ENCODE measurements around the gene ULBP2.
"Not testable (repeated sequence)": the region's sequence is repeated elsewhere in the genome, so short reads cannot be mapped to it uniquely, and the experiment has no call there.

ULBP2 gene

GRCh38 chr6:149953934-149954327 lies 12.1 kb downstream of the ULBP2 start:
- not testable (repeated sequence) for H3K9me3 ChIP-seq (ENCODE audit: insufficient read depth, low read depth, low read length); H3K9ac ChIP-seq (ENCODE audit: low read depth, low read length); H3K27ac ChIP-seq (ENCODE audit: low read depth, low read length); H3K4me1 ChIP-seq (ENCODE audit: insufficient read depth, low read length); H3K36me3 ChIP-seq (ENCODE audit: insufficient read depth, low read length); H3K4me3 ChIP-seq (ENCODE audit: low read length)
- H3K27me3 ChIP-seq (ENCODE audit: insufficient read depth, low read length) = peaks cover 93% of the 10 kb centered on the region
- WGBS = no CpG with 5 or more reads among the region's 10 CpGs

GRCh38 chr6:149954328-149954983 lies 12.6 kb downstream of the ULBP2 start:
- not testable (repeated sequence) for H3K4me3 ChIP-seq (ENCODE audit: low read length)
- 6% methylated on average over 31 of the region's 53 CpGs for WGBS
- peaks cover 94% of the 10 kb centered on the region for H3K27me3 ChIP-seq (ENCODE audit: insufficient read depth, low read length)

GRCh38 chr6:149954984-149955653 lies 13.3 kb downstream of the ULBP2 start:
- 18% methylated on average over 10 of the region's 21 CpGs for WGBS
- H3K9me3 ChIP-seq (ENCODE audit: insufficient read depth, low read depth, low read length); H3K4me1 ChIP-seq (ENCODE audit: insufficient read depth, low read length); H3K27ac ChIP-seq (ENCODE audit: low read depth, low read length); H3K9ac ChIP-seq (ENCODE audit: low read depth, low read length); H3K4me3 ChIP-seq (ENCODE audit: low read length); H3K36me3 ChIP-seq (ENCODE audit: insufficient read depth, low read length): not testable (repeated sequence)
- H3K27me3 ChIP-seq (ENCODE audit: insufficient read depth, low read length) = peaks cover 93% of the 10 kb centered on the region

More at GRCh38 chr6:149954328-149954983, 12.6 kb downstream of the ULBP2 start:
- not testable (repeated sequence) for H3K36me3 ChIP-seq (ENCODE audit: insufficient read depth, low read length); H3K9ac ChIP-seq (ENCODE audit: low read depth, low read length); H3K9me3 ChIP-seq (ENCODE audit: insufficient read depth, low read depth, low read length); H3K4me1 ChIP-seq (ENCODE audit: insufficient read depth, low read length); H3K27ac ChIP-seq (ENCODE audit: low read depth, low read length)

- peaks cover 93% of the 10 kb centered on the region for H3K27me3 ChIP-seq (ENCODE audit: insufficient read depth, low read length)
- 68% methylated on average over 7 of the region's 7 CpGs for WGBS
These were observed 14.0 kb downstream of the ULBP2 start for GRCh38 chr6:149955654-149956317.

GRCh38 chr6:149958124-149958523 lies 16.3 kb downstream of the ULBP2 start:
- H3K27ac ChIP-seq (ENCODE audit: low read depth, low read length); H3K36me3 ChIP-seq (ENCODE audit: insufficient read depth, low read length); H3K4me1 ChIP-seq (ENCODE audit: insufficient read depth, low read length); H3K9ac ChIP-seq (ENCODE audit: low read depth, low read length); H3K4me3 ChIP-seq (ENCODE audit: low read length); H3K9me3 ChIP-seq (ENCODE audit: insufficient read depth, low read depth, low read length): not testable (repeated sequence)
- peaks cover 93% of the 10 kb centered on the region for H3K27me3 ChIP-seq (ENCODE audit: insufficient read depth, low read length)
- 57% methylated on average over 1 of the region's 3 CpGs for WGBS

More at GRCh38 chr6:149955654-149956317, 14.0 kb downstream of the ULBP2 start:
- H3K9ac ChIP-seq (ENCODE audit: low read depth, low read length); H3K27ac ChIP-seq (ENCODE audit: low read depth, low read length); H3K9me3 ChIP-seq (ENCODE audit: insufficient read depth, low read depth, low read length); H3K4me3 ChIP-seq (ENCODE audit: low read length); H3K4me1 ChIP-seq (ENCODE audit: insufficient read depth, low read length); H3K36me3 ChIP-seq (ENCODE audit: insufficient read depth, low read length): not testable (repeated sequence)

- H3K36me3 ChIP-seq (ENCODE audit: insufficient read depth, low read length); H3K4me3 ChIP-seq (ENCODE audit: low read length); H3K4me1 ChIP-seq (ENCODE audit: insufficient read depth, low read length); H3K9ac ChIP-seq (ENCODE audit: low read depth, low read length); H3K9me3 ChIP-seq (ENCODE audit: insufficient read depth, low read depth, low read length); H3K27ac ChIP-seq (ENCODE audit: low read depth, low read length): not testable (repeated sequence)
- 100% methylated on average over 2 of the region's 4 CpGs for WGBS
- peaks cover 95% of the 10 kb centered on the region for H3K27me3 ChIP-seq (ENCODE audit: insufficient read depth, low read length)
These were observed 18.0 kb downstream of the ULBP2 start for GRCh38 chr6:149959806-149960205.

GRCh38 chr6:149960488-149960887 lies 18.7 kb downstream of the ULBP2 start:
- Histone ChIP-seq H3K4me3 (ENCODE audit: low read length) (no peak overlapping the region), H3K27ac (ENCODE audit: low read depth, low read length) (no peak overlapping the region), H3K27me3 (ENCODE audit: insufficient read depth, low read length) (peaks cover 95% of the 10 kb centered on the region), H3K9me3 (ENCODE audit: insufficient read depth, low read depth, low read length) (no peaks in the 10 kb centered on the region), H3K9ac (ENCODE audit: low read depth, low read length) (no peak overlapping the region), H3K36me3 (ENCODE audit: insufficient read depth, low read length) (no peaks in the 10 kb centered on the region), H3K4me1 (ENCODE audit: insufficient read depth, low read length) (0 out of 2 replicates have a peak, but pooled peaks cover 5% of the 10 kb centered on the region)
- 88% methylated on average over 6 of the region's 6 CpGs for WGBS

- Histone ChIP-seq H3K4me3 (ENCODE audit: low read length) (no peak overlapping the region), H3K27me3 (ENCODE audit: insufficient read depth, low read length) (peaks cover 95% of the 10 kb centered on the region), H3K27ac (ENCODE audit: low read depth, low read length) (no peak overlapping the region), H3K9ac (ENCODE audit: low read depth, low read length) (no peak overlapping the region), H3K4me1 (ENCODE audit: insufficient read depth, low read length) (0 out of 2 replicates have a peak, but pooled peaks cover 5% of the 10 kb centered on the region), H3K36me3 (ENCODE audit: insufficient read depth, low read length) (no peaks in the 10 kb centered on the region), H3K9me3 (ENCODE audit: insufficient read depth, low read depth, low read length) (no peaks in the 10 kb centered on the region)
- WGBS = 64% methylated on average over 6 of the region's 6 CpGs
These were observed 20.1 kb downstream of the ULBP2 start for GRCh38 chr6:149961728-149962425.

GRCh38 chr6:149962461-149963211 lies 20.8 kb downstream of the ULBP2 start:
- no peak overlapping the region for H3K27ac ChIP-seq (ENCODE audit: low read depth, low read length)
- 77% methylated on average over 7 of the region's 7 CpGs for WGBS
- H3K4me1 ChIP-seq (ENCODE audit: insufficient read depth, low read length) = 0 out of 2 replicates have a peak, but pooled peaks cover 5% of the 10 kb centered on the region
- H3K9me3 ChIP-seq (ENCODE audit: insufficient read depth, low read depth, low read length) = no peaks in the 10 kb centered on the region
- H3K27me3 ChIP-seq (ENCODE audit: insufficient read depth, low read length) = peaks cover 95% of the 10 kb centered on the region
- peak overlapping the region; percentile 83 for H3K4me3 ChIP-seq (ENCODE audit: low read length)
- no peaks in the 10 kb centered on the region for H3K36me3 ChIP-seq (ENCODE audit: insufficient read depth, low read length)
- H3K9ac ChIP-seq (ENCODE audit: low read depth, low read length) = peak overlapping the region; percentile 82; the same call in 1 of the 2 replicates

- Histone ChIP-seq H3K4me1 (ENCODE audit: insufficient read depth, low read length) (0 out of 2 replicates have a peak, but pooled peaks cover 5% of the 10 kb centered on the region), H3K9me3 (ENCODE audit: insufficient read depth, low read depth, low read length) (no peaks in the 10 kb centered on the region), H3K27me3 (ENCODE audit: insufficient read depth, low read length) (peaks cover 95% of the 10 kb centered on the region), H3K27ac (ENCODE audit: low read depth, low read length) (no peak overlapping the region), H3K9ac (ENCODE audit: low read depth, low read length) (peak overlapping the region; percentile 82), H3K36me3 (ENCODE audit: insufficient read depth, low read length) (no peaks in the 10 kb centered on the region), H3K4me3 (ENCODE audit: low read length) (peak overlapping the region; percentile 83)
- 6% methylated on average over 8 of the region's 8 CpGs for WGBS
These were observed 21.3 kb downstream of the ULBP2 start for GRCh38 chr6:149963212-149963461.

Measured in HUES64 (cell line).